ENCODE results near the gene TUG1. TPM values are rescaled to one million over a fixed set of nuclear protein-coding genes. Genes with fewer than 3 reads are reported as not detected.

TUG1 gene
- total and polyA plus RNA-seq, 12 donors, result 33.3 to 90.5 (median 54.0) TPM

DNA sequence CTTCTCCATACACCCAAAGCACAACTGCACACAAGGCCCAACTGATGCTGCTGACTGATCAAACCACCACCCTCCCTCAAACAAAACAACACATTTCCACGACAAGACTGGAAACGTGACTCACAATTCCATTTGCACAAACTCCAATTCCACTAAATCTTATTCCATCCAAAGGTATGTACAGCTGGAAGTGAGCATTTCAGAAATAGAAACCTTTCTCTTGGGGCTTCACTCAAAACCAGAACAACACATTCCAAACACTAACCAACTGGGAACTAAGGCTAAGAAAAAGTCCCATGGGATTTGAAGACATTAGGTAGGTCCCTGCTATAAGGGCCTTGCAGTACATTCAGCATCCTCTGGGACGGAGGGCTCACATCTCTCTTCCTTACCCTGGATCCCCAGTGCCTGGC, 20.1 kb upstream of the TUG1 start:
- peaks cover 0 to 12% of the 10 kb centered on the region in 2 donors for H3K4me1 ChIP-seq (replicated peaks in 1 of 2)
- no peak overlapping the region for H3K4me3 ChIP-seq
- DNase-seq, result no peak
- peaks cover 0 to 58% of the 10 kb centered on the region in 2 donors for H3K36me3 ChIP-seq (replicated peaks in 1 of 2)
- H3K27me3 ChIP-seq, result no peaks in the 10 kb centered on the region
- no peaks in the 10 kb centered on the region for H3K9me3 ChIP-seq (replicated peaks in 1 of 3)
- no peak overlapping the region for H3K27ac ChIP-seq
- TF ChIP-seq CTCF (IDR thresholded peaks at IDR 0.05), result no peak
- no peak for TF ChIP-seq POLR2A (IDR thresholded peaks at IDR 0.05)
- intact Hi-C loops (cut with DNase I), result loop anchor here in 1 of 2 donors (10.0 kb wide), 1 partner anchor 196 kb away; the partner anchor contains the start of gene PLA2G3
- WGBS, 4 donors, result 67 to 71% (median 69%) methylated on average over 3 of the region's 3 CpGs

DNA sequence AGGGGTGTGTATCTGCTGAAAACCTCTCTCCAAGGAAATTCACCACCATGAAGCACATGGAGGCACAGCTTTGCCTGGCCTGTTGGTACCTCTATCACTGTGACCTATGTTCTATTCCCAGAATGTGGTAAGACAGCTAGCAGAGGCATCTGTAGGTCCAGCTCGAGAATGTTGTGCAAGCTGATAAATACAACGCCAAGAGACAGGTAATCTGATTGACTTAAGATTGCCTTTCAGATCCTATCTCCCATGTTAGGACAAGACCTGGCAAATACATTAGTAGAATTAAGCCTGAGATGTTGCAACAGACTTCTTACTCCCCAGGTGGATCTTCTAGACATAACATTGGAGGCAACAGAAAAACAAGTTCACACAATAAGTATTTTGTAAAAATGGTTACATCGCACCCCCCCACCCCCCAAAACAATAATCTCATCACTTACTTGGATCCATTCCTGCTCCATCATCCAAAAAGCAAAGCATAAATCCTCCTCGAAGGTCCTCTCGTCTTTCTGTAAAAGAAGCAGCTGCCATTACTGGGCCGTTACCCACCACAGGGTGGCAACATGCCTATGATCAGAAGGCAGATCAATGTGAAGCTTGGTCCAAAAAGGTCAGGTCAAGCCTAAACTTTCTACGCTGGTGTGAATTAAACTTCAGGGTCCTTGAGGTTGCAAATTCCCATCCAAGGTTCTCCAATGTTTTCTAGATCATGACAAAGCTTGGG, 19.0 kb upstream of the TUG1 start:
- Histone ChIP-seq H3K4me1 (replicated peaks in 1 of 2) (peaks cover 0 to 12% of the 10 kb centered on the region in 2 donors), H3K4me3 (no peak overlapping the region), H3K27me3 (no peaks in the 10 kb centered on the region), H3K27ac (no peak overlapping the region), H3K36me3 (replicated peaks in 1 of 2) (peaks cover 0 to 51% of the 10 kb centered on the region in 2 donors), H3K9me3 (replicated peaks in 1 of 3) (no peaks in the 10 kb centered on the region)
- WGBS, 4 donors, result 83 to 89% (median 88%) methylated on average over 6 to 7 of the region's 7 CpGs
- no peak for DNase-seq
- intact Hi-C loops (cut with DNase I), result loop anchor here (5.0 to 10.0 kb wide), 2 partner anchors 137 to 195 kb away; partner anchors contain the start of gene PLA2G3 (in 1 of the 2)
- TF ChIP-seq POLR2A (IDR thresholded peaks at IDR 0.05) (no peak), CTCF (IDR thresholded peaks at IDR 0.05) (no peak)

GRCh38 chr22:30953206-30953605, 15.9 kb upstream of the TUG1 start:
- DNase-seq, result no peak
- Histone ChIP-seq H3K27ac (no peak overlapping the region), H3K9me3 (replicated peaks in 1 of 3) (no peaks in the 10 kb centered on the region), H3K4me3 (no peak overlapping the region), H3K4me1 (replicated peaks in 1 of 2) (peaks cover 0 to 4% of the 10 kb centered on the region in 2 donors), H3K27me3 (no peaks in the 10 kb centered on the region), H3K36me3 (replicated peaks in 1 of 2) (peaks cover 0 to 26% of the 10 kb centered on the region in 2 donors)
- TF ChIP-seq CTCF (IDR thresholded peaks at IDR 0.05), result no peak
- no peak for TF ChIP-seq POLR2A (IDR thresholded peaks at IDR 0.05)
- intact Hi-C loops (cut with DNase I), result loop anchor here in 1 of 2 donors (5.0 kb wide), 1 partner anchor 134 kb away; no protein-coding TSS in a partner anchor
- WGBS, 4 donors, result 88 to 97% (median 95%) methylated on average over 2 of the region's 2 CpGs

GRCh38 chr22:30955153-30955552, 13.9 kb upstream of the TUG1 start:
- Histone ChIP-seq H3K27me3 (no peaks in the 10 kb centered on the region), H3K4me1 (replicated peaks in 1 of 2) (no peaks in the 10 kb centered on the region), H3K9me3 (replicated peaks in 1 of 3) (no peaks in the 10 kb centered on the region), H3K4me3 (no peak overlapping the region), H3K27ac (no peak overlapping the region), H3K36me3 (replicated peaks in 1 of 2) (peaks cover 0 to 13% of the 10 kb centered on the region in 2 donors)
- no peak for DNase-seq
- WGBS, 4 donors, result 92 to 98% (median 95%) methylated on average over 4 of the region's 4 CpGs
- TF ChIP-seq POLR2A (IDR thresholded peaks at IDR 0.05) (no peak), CTCF (IDR thresholded peaks at IDR 0.05) (no peak)
- intact Hi-C loops (cut with DNase I), result no loop called here

All from adrenal gland (tissue), 12 donors.